Measurements from ENCODE around the gene KIF21B.
"Not testable (repeated sequence)": the region's sequence is repeated elsewhere in the genome, so short reads cannot be mapped to it uniquely, and the experiment has no call there.

Gene KIF21B

DNA sequence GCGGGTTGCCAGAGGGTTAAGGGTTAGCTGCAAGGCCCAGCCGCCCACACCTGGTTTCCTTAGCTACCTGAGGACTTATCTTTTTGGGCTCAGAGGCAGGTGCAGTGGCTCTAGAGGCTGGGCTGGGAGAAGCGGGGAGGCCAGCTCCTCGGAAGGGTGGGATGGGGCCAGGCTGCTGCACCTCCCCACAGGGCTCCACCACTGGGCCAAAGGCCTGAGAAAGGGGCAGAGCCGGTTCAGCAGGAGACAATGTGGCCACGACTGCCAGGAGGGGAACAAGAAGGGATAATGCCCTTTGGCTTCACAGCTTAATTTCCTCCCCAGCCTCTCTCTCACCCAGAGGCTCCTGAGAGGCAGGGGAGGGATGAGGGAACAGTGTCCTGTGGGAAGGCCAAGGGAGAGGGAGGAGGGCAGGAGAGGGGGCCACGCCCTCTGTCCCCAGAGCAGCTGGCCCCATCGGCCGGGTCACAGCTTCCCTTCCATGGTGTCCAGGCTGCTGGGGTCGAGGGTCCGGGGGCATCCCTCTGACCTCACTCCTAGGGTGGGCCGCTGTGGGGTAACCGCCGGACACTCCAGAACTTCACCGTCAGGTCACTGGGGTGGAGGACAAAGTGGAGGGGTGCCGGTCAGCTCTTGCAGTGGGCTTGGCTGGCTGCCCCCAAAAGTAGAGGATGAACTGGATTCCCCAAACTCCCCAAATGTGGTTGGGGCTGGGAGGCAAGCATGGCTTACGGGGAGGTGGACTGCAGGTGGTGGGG, 50.4 kb downstream of the KIF21B start:
- FAIRE-seq (no peak), DNase-seq (ENCODE audit: insufficient read length, low spot score) (no peak)

DNA sequence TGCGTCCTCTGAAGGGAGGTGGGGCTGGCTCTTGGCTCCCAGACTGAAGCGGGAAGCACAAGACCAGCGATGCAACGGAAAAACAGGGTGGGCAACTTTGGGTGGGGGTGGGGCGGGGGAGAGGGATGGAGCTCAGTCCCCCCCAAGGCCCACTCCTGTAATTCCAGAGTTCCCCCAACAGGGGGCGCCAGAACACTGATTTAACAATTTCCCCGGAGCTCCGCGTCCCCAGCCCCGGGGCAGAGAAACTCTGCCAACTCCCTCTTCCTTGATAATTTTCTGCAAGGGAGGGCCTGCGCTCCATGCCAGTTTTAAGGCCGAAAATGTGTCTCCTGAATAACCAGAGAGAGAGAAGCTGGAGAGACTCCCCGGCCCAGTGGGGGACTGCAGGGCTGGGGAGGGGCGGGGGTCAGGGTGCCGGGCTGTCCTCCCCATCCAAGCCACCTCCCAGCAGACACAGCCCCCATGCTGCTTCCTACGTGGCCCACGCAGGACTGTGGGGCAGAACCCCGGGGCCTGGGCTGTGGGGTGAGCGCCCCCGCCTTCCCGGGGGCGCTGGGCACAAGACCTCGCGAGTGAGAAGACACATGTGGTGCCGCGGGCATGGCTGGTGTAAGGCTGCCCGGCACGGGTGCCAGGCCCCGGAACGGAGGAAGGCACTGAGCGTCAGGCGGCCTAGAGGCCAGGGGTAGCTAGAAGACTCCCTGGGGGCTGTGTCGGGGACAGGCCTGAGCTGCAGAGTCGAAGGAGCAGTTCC, 51.4 kb downstream of the KIF21B start:
- peak; percentile 75 for FAIRE-seq

DNA sequence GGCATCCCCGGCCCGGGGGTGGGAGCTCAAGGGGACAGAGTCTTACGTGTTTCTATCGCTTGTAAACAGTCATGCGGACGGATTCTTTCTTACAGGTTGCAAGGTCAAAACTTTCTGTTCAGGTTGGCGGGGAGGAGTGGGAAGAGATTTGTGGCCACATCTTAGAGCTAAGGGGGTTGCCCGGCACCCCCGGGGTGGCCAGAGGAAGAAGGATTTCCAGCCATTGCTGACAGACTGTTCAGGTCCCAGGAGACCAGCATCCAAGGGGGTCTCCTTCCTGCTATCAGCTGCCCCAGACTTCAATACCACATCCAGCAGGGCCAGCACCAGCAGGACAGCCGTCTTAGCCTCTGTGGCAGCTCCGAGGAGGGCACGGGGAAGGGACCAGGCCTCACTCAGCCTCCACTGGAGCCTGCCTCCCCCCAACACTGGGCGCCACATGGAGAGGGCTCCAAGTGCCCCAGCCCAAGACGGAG, 52.0 kb downstream of the KIF21B start:
- FAIRE-seq = peak; percentile 65

More for the DNA sequence above, 51.4 kb downstream of the KIF21B start:
- DNase-seq (ENCODE audit: insufficient read length, low spot score) = peak; percentile 64

DNA sequence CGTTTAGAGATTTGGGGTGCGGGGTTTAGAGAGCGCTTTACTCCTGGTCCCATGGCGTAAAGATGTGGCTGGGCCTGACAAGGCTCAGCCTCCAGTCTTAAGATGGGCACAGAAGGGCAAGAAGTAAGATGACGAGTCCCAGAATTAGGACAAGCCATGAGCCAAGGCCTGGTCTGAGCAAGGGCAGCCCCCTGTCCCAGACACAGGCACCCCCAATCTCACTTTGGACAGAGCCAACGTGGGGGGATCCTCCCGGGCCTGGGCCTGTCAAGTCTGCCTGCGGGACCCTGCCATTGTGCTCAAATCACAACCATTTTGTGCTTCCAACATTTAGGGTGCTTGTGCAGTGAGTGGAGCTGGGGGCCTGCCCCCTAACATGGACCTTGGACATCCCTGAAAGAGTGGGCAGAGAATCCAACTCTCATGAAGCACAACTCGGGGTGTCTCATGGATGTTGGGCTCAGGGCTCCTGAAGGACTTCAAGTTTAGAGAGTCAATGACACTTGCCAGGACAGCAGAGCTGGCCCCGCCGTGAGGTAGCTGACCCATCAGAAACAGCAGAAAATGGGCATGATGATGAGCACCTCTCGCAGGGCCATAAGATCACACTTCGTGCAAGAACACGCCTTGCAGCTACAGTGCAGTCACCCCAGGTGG, 52.6 kb downstream of the KIF21B start:
- no peak for DNase-seq (ENCODE audit: insufficient read length, low spot score)
- FAIRE-seq = no peak

More for the DNA sequence above, 52.0 kb downstream of the KIF21B start:
- DNase-seq (ENCODE audit: insufficient read length, low spot score) = no peak

DNA sequence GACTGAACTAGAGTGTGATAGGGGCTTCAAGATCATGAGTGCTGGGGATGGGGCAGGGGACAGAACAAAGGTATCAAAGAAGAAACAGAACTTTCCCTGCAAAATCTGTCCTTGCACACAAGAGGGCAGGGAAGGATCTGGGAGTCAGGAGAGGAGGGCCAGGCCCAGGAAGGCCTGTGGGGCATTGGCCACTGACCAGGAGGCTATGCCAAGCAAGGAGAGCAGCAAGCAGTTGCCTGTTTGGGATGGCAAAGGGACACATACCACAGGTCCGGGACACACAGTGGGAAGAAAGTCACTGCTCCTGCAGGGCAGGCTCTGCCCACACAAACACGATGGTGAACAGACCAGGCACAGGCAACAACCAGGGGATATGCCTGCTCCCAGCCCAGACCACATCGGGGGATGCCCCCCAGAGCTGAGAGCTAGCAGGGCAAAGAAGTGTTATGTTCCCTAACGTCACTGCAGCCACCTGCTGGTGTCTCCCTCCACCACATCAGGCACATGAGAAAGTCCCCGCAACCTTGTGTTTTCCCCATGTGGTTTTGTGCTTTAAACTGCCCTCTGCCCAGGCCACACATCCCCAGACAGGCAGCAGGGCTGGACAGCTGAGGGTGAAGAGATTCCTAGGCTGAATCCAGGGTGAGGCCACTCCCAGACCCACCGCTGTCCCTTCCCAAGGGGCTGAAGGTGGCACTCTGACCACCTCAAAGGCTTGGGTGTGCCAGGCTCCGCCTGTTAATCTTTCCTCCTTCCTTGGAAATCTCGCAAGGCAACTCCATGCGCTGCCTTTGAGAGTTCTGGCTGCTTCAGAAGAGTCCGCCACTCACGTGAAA, 53.6 kb downstream of the KIF21B start:
- DNase-seq (ENCODE audit: insufficient read length, low spot score) (peak; percentile 74), FAIRE-seq (peak; percentile 84)

DNA sequence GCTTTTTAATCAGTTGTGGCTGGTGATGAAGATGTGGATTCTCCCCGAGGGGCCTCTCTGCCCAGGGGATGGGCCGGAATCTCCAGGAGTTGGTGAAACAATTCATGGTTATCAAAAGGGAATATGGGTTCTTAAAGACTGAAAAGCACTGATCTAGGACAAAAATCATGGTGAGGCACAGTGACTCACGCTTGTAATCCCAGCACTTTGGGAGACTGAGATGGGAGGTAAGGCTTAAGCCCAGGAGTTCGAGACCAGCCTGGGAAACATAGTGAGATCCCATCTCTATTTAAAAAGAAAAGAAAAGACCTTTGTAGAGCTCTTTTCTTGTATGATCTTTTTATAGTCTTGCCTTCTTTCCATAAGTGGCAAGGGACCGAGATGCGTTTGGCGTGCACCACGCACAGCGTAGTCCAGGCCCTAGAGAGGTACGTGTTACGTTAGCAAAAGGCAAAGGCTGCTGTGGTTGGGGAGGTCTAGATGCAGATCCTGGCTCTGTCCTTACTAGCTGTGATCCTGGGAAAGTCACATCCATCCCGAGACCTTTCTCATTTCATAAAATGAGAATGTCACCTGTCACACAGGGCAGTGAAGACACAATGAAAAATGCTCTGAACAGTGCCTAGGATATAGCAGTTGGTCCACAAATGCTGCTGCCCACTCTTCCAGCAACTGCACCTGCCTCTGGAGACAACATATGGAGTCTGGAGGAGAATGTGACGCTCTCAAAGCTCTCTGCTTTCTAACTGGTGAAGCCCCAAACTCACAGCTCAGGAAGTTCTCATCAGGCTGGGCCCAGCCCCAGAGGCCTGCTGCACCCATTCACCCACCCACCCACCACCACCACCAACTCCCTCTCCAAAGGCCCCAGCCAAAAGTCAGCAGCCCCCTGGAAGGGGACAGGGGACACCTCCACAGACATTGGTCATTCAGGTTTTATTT, 54.8 kb downstream of the KIF21B start:
- FAIRE-seq = no peak
- DNase-seq (ENCODE audit: insufficient read length, low spot score) = no peak

DNA sequence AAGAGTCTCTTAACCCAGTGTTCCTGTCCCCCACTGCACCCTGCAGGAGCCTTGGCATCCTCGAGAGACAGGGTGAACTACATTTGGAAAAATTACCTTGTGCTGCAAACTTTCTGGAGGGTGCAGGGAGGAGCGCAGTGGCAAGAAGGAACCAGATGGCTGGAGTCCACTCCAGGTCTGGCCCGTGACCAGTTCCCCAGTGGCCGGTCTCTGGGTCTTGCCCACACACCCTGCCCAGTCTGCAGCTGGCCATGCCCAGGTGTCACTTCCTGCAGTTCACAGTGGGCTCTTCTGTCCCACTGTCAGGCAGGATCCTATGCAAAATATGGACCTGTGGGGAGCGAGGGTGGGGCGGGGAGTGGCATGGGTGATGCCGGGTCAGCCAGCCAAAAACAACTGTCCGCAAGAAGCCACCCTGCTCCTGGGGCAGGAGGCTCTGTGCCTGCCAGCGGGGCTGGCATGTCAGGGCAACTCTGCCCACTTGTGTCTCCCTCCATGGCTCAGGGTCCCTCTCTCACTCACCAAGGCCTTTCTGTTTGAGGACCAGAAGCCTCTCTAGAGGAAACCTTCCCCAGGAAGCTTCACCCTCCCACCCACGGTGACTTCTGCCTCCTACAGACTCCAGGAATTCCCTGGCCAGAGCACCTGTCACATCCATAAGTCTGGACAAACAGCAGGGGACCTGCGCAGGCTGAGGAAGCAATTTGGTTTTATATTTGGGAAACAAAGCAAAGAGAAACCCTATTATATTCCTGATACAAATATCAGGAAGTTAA, 55.6 kb downstream of the KIF21B start:
- FAIRE-seq (no peak), DNase-seq (ENCODE audit: insufficient read length, low spot score) (no peak)

DNA sequence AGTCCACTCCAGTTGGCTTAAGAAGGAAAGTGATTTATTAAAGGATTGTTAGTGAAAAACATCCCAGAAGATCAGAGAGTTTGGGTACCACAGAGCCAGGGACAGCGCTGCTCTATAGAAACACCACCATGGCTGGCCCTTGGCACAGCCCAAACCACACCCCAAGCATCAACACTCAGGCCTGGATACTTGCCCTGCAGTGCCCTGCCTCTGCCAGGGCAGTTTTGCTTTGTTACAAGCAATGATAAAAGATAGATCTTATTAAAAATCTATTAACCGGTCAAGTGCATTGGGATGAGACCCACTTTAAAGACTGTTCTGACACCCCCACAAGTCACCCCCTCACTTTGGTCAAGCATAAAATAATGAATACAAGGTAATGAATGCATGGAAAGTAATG, 56.6 kb downstream of the KIF21B start:
- FAIRE-seq = no peak
- DNase-seq (ENCODE audit: insufficient read length, low spot score) = no peak

DNA sequence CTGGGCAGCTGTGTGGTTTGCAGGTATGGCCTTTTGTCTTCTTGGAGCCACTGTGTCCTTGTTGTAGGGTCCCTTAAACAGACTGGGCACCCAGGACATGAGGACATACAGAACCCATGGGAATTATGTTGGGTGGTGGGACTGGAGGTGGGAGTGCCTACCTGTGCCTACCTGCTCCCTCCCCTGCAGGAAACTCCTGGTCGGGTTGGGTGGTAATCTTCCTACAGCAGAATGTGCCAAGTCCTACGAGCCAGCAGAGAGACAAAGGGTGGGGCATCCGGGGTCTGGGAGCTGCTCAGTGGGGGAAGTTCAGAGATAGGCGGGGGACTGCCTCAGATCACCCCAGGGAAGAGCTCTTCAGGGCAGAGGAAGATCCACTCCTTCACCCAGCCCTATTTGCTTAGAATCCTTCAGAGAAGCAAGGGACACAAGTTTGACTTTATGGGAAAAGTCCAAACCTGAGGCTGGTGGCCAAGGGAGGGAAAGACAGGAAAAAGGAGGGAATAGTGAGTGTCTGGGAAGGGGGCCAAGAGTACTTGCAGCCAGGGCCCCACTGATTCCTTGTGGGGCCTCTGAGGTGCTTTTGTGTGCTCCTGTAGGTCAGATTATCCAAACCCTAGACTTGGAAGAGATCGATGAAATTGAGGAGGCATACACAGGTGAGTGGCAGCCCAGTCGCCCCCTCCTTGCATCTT, 58.3 kb downstream of the KIF21B start:
- no peak for FAIRE-seq
- DNase-seq (ENCODE audit: insufficient read length, low spot score) = no peak

DNA sequence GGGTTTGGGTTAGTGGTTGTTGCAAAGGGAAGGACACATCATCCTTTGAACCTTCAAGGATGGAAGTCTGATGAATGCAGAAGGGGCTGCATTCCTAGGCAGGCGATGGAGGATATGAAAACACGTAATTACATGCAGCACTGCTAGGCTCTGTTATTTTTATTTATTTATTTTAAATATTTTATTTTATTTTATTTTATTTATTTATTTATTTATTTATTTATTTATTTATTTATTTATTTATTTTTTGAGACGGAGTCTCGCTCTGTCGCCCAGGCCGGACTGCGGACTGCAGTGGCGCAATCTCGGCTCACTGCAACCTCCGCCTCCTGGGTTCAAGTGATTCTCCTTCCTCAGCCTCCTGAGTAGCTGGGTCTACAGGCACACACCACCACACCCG, 59.6 kb downstream of the KIF21B start:
- DNase-seq (ENCODE audit: insufficient read length, low spot score); FAIRE-seq: not testable (repeated sequence)

DNA sequence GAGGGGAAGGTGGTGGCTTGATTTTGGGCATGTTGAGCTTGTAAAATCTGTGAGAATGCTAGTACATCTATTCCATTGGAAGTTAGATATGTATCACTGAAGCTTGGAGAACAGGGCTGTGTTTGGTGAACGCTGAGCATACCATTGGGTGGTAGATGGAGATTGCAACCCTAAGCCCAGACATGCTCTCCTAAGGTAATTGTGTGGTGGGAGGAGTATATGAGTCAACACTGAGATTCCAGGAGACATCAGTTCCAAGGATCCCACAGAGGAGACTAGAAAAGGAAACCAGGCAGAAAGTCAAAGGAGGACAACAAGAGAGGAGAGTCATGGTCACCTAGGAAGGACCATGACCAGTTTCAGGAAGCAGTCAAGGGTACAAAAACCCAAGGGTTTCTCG, 60.4 kb downstream of the KIF21B start:
- no peak for FAIRE-seq

DNA sequence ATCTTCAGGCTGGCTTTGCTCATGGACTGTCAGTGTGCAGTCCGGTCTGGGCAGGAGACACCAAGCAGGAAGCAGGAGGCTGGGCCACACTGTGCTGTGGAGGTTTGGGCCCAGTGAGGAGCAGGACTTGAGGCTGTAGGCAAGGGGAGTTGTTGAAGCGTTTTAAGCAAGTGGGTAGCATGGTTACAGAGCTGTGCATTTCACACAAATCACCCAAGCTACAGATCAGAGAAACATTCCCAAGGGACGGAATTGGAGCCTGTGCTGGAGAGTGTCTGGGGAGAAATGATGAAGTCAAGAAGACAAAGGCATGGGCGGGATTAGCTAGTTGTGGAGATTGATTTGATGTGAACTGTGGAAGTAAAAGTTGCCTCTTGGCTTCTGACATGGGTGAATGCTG, 60.9 kb downstream of the KIF21B start:
- no peak for DNase-seq (ENCODE audit: insufficient read length, low spot score)
- no peak for FAIRE-seq

More for the DNA sequence above, 60.4 kb downstream of the KIF21B start:
- no peak for DNase-seq (ENCODE audit: insufficient read length, low spot score)

DNA sequence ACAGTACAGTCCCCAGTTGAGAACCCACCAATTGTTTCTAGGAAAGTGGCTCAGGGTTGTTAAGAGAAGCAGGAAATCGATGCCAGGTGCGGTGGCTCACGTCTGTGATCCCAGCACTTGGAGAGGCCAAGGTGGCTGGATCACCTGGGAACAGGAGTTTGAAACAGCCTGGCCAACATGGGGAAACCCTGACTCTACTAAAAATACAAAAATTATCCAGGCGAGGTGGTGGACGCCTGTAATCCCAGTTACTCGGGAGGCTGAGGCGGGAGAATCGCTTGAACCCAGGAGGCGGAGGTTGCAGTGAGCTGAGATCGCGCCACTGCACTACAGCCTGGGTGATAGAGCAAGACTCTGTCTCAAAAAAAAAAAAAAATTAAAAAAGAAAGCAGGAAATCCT, 61.4 kb downstream of the KIF21B start:
- not testable (repeated sequence) for FAIRE-seq; DNase-seq (ENCODE audit: insufficient read length, low spot score)

DNA sequence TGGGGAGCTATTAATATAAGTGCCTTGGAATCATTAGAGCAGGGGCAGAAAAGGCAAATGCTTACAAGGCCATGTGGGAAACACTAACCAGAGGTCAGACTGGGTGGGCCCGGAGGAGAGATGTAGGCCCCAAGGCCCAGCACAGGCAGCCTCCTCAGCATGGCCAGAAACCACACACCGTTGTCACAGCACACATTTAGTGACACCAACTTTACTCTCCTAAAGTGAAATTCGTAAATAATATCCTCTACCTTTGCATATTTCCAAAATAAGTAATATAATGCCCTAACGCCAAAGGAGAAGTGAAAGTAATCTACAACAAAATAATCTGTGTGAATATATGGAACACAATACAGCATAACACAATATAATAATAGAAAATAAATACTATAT, 62.6 kb downstream of the KIF21B start:
- DNase-seq (ENCODE audit: insufficient read length, low spot score) (no peak), FAIRE-seq (peak; percentile 33)

DNA sequence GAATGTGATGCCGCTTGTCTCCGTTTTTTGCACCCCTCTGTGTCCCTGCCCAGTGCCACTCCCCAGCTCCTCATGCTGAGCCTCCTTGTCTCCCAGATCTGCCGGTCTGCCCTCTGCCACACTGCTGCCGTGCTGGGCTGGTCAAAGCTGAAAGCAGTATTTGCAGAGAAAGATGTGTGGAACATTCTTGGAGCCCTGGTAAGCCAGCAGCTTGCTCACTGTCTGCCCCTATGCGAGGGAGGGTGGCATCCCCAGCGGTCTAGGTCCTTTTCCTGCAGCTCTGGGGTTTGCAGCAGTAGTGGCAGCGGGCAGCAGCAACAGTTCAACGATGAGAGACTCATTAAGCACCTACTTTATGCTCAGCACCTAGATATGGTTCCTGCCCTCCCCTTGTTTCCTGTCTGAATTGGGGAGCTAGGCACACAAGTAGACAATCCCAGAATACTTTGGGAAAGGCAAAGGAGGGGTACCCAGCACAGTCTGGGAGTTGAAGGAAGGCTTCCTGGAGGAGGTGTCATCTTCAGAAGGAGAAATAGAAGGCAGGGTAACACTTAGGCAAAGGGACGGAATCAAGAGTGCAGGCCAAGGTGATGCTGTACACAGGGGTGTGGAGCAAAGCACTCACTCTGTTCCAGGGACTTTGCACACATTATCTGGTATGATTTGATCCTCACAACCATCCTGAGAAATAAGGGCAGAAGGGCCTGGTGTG, 63.1 kb downstream of the KIF21B start:
- FAIRE-seq (no peak), DNase-seq (ENCODE audit: insufficient read length, low spot score) (no peak)

DNA sequence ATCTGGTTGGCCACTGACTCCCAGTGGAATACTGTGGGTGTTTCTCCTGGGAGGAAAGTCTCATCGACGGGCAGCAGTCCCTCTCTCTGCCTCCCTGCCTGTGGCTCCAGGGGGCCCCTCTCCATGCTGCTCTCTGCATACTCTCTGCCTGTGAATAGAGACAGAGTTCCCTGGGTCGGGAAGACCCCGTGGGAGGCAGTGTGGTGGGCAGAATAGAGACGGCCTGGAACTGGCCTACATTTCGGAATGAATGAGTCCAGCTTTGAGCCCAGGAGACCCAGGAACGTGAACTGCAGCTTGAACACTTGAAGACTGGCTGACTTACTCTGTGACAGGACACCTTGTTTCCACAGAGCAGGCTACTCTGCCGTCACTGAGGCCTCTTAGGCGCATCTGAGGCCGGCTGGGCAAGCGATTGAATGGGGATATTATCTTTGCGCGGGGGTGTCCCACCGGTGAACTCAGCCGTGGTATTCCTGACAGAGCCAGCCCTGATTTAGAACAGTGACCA, 64.0 kb downstream of the KIF21B start:
- FAIRE-seq = no peak
- no peak for DNase-seq (ENCODE audit: insufficient read length, low spot score)

DNA sequence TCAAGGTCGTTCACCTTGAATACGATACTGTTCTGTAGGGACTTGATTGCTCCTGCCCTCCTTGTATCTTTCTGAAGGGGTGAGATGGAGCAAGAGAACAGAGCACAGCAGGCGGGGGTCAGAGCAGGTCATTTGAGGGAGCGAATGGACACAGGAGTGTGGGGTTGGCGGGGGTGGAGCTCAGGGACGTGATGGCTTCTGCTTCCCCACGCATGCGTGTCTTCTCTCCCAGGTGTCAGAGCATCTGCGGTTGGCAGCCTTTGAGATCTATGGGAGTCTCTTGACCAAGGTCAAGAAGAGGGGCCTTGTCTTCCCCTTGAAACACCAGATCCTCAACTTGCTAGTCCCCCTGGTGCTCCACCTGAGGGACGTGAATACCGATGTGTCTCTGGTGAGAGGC, 64.9 kb downstream of the KIF21B start:
- DNase-seq (ENCODE audit: insufficient read length, low spot score) (no peak), FAIRE-seq (no peak)
